Forelimb muscle (tissue), 1 donor: Measurements from ENCODE around the gene SLC39A2. TPM values are rescaled to one million over a fixed set of nuclear protein-coding genes. Genes with fewer than 3 reads are reported as not detected.
"Not testable (repeated sequence)": the region's sequence is repeated elsewhere in the genome, so short reads cannot be mapped to it uniquely, and the experiment has no call there.

Experiments
- DNase-seq: peaks from one replicate; pipeline ENCODE4 v3.0.0-alpha.2; 2013; ENCODE audit warnings: low read depth
- polyA plus RNA-seq: library from polyadenylated mRNA; unstranded; fragments of 120-200 nt; gene quantifications from one replicate; pipeline ENCODE4 v1.2.1, GENCODE V29; 2013; ENCODE audit not compliant: insufficient read length

SLC39A2 gene, protein sequence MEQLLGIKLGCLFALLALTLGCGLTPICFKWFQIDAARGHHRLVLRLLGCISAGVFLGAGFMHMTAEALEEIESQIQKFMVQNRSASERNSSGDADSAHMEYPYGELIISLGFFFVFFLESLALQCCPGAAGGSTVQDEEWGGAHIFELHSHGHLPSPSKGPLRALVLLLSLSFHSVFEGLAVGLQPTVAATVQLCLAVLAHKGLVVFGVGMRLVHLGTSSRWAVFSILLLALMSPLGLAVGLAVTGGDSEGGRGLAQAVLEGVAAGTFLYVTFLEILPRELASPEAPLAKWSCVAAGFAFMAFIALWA
- not detected for polyA plus RNA-seq

DNA sequence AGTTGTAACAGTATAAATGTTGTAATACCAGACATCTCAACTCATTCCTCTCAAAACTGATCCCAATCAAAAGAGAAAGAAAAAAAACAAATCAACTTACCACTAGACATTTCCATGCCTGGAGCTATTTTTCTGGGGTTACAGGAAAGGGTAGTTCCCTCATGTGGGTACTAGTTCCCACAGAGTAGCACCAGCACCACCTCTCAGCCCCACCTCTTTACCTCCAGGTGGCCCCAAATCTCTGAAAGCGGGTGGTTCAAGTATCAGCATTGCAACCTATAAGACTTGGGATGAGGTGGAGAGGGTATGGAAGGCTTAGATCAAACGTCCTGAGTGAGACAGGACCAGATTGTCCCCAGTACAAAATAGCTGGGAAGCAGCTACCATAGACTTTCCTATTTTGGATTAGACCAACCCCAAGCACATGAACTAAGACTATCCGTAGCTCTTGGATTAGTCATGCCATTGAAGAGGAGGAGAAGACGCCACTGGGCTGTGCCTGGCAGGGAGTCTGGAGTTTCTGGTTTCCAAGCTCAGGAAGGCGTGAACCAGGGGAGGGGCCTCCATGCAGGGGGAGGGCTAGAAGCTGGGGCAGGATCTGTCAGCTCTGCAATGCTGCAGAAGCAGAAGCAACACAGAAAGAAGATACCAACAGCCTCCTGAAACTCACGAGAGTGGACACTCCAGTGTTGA lies at the start of gene SLC39A2:
Gene SLC39A2 (plus strand): TSS at position 620 of the 693 bp plus-strand sequence. CDS start 154 bp downstream, outside the sequence.
- no peak for DNase-seq

- DNase-seq: not testable (repeated sequence)
These were observed 44.2 kb upstream of the SLC39A2 start, which contains the start of gene RNASE2 for GRCh38 chr14:20954736-20955537. TSS of gene RNASE2 (plus strand) at chr14:20955487. CDS start at chr14:20955772, 285 bp downstream.

DNA sequence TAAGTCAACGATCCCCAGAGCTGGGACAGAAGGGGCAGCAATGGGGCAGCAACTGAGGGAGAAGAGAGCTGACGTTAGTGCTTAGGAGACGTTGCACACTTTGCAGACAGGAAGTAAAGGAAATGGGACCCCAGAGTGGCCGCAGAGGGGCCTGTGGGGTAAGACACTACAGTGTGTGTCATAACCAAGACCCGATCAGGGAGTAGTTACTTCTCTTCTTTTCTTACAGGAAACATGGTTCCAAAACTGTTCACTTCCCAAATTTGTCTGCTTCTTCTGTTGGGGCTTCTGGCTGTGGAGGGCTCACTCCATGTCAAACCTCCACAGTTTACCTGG lies 43.6 kb upstream of the SLC39A2 start:
- DNase-seq: not testable (repeated sequence)

DNA sequence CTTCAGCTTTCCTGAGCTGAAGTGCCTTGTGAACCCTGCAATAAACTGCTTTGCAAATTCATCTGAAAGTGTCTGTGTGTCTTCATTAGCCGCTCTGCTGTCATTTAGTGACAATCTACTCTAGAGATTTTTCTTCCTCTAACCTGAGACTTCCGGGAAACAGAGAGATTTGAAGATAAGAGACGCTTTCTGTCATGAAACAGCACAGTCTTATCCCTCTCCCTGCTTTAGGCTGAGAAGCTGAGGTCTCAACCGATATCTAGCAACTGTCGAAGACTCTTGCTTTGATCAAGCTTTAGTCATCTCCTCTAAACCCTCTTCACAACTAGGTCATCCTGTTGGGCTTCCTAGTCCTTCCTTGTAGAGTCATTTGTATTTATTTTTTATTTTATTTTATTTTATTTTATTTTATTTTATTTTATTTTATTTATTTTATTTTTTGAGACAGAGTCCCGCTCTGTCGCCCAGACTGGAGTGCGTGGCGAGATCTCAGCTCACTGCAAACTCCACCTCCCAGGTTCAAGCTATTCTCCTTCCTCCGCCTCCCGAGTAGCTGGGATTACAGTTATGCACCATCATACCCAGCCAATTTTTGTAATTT lies 42.6 kb upstream of the SLC39A2 start:
- no peak for DNase-seq

DNA sequence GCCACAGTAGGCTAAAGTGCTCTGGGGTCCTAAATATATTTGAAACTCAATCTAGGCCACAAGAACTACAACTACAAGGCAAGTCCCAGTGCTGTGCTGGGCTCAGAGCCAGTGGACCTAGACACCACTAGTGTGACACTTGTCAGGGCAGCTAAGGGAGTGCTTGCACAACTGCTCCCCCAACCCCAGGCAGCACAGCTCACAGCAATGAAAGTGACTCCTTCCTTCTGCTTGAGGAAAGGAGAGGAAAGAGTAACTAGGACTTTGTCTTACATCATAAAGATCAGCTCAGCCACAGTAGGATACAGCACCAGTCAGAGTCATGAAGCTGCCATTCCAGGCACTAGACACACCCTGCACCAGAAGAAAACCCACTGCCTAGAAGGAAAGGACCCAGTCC lies 40.1 kb upstream of the SLC39A2 start:
- not testable (repeated sequence) for DNase-seq

DNA sequence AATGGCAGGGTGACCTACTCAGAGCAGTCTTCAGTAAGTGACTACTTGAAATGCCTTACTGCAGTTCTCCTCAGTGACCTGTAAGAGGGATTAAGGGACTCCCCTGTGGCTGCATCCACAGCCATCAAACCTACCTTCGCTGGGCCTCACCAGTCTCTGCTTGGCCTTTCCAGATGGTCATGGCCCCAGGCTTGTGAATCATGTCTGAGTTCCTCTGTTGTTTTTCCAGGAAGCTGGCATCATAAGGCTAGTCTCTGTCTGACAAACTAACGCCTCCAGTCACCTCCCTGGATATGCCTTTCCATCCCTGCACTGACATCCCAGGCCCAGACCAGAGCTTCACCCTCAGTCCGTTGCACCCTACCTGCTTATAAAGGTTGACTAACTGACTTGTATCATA lies 29.8 kb upstream of the SLC39A2 start:
- no peak for DNase-seq

DNA sequence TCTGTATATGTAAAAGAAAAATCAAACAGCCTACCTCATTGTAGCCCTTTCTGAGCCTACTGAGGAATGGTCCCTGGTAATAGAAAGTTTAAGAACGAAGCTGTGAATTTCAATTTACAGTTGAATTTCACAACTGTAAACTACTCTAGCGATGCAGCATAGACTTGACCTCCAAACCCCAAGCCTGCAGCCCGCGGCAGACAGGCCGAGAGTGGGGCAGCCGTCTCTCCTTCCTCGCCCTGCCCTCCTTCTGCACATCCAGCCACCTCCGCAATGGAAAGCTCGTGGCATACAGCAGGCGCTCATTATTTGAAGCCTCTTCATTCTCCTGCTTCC lies 28.5 kb upstream of the SLC39A2 start:
- no peak for DNase-seq

GRCh38 chr14:20970983-20971704 lies 27.9 kb upstream of the SLC39A2 start:
- no peak for DNase-seq

GRCh38 chr14:20971705-20972021 lies 27.4 kb upstream of the SLC39A2 start:
- DNase-seq: no peak

DNA sequence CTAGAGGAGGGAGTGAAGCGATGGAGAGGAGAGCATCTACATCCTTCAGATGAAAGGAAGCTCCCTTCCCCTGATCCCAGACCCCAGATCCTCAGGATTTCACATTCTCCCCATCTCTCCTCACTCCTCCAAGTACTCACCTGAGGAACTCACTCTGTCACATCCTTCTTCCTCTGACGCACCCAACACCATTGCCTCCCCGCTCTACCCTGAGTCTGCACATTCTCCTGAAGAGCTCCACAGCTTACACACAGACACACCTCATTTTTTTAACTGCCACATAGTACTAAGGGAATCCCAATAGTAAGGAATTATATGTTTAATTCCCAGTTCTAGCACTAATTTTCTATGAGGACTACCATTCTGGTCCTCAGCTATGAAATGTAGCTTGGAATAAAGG lies 25.6 kb upstream of the SLC39A2 start:
- no peak for DNase-seq

- no peak for DNase-seq
These were observed 22.8 kb upstream of the SLC39A2 start for GRCh38 chr14:20976291-20976690.

DNA sequence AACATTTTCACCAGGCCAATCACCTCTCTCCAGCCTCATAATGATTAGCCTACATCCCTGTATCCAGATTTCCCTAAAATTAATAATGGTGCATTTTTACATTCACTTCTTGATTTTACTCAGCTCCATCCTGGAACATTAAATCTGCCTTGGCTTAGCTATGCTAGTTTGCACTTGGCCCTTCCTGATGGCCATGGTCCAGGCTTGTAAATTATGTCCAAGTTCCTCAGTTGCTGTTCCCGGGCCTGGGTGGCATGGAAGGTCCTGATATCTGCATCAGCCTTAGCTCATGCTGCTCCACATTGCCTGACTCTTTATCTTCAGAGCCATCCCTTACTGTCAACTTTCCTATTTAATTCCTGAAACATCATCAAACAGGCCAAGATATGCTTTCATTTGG lies 20.4 kb upstream of the SLC39A2 start:
- DNase-seq: no peak

DNA sequence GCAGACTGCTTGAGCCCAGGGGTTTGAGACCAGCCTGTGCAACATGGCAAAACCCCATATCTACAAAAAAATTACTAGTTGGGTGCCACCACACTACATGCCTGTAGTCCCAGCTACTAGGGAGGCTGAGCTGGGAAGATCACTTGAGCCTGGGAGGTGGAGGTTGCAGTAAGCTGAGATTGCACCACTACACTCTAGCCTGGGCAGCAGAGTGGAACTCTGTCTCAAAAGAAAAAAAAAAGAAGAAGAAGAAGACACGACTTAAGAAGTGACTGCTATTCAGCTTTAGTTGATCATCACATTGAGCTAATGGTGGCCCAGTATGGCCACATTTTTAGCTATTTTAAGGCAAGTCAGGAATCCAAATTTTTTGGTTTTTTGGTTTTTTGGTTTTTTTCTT lies 18.2 kb upstream of the SLC39A2 start:
- no peak for DNase-seq

- no peak for DNase-seq
These were observed 16.3 kb upstream of the SLC39A2 start for GRCh38 chr14:20982646-20983369.

DNA sequence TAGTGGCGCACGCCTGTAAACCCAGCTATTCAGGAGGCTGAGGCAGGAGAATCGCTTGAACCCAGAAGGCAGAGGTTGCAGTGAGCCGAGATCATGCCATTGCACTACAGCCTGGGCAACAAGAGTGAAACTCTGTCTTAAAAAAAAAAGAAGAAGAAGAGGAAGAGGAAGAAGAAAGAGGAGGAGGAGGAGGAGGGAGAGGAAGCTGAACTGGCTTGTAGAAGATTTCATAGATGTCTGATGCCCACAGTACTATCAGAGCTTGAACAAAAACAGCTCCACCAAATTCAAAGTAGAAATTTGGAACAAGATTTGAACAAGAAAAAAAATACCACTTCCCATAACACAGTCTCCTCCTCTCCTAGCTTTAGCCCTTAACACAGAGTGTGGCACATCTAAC lies 13.4 kb upstream of the SLC39A2 start:
- DNase-seq: not testable (repeated sequence)

DNA sequence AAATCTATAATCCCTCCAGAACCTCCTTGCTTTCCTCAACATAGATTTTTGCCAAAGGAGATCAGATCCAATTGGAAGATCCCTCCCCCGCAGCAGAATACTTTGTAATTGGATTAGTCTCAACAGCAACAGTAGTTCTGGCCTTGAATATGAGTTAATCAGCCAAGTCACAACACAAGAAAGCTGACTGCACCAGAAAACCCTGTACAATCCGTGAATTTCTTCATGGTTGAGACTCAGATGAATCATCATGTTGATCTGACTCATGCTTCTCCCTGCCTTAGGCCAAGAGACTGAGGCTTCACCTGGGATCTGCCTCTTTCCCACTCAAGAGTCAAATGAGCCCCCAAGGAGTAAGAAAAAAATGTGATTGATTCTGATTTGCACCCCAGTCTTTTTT lies 12.3 kb upstream of the SLC39A2 start:
- DNase-seq: no peak

GRCh38 chr14:20988717-20989470 lies 10.2 kb upstream of the SLC39A2 start:
- DNase-seq: no peak

GRCh38 chr14:20989471-20989786 lies 9.7 kb upstream of the SLC39A2 start:
- no peak for DNase-seq

- DNase-seq: peak; percentile 92
These were observed 9.1 kb upstream of the SLC39A2 start, which contains the start of gene METTL17 for GRCh38 chr14:20989787-20990600. TSS of gene METTL17 (plus strand) at chr14:20989980. CDS start at chr14:20990003, 23 bp downstream.
